A549 treated with Hydrocortisone at 1 μM for 4 hours (cell line): Measurements from ENCODE around the gene NLGN1. TPM values are rescaled to one million over a fixed set of nuclear protein-coding genes. Genes with fewer than 3 reads are reported as not detected.

Source experiments
- total RNA-seq: library from RNA; stranded (reverse); fragments of 200-300 nt; extraction: Qiagen RNA extraction; gene quantifications from 5 replicates; pipeline ENCODE4 v1.2.3, GENCODE V29; 2022

NLGN1 gene
- total RNA-seq: not detected in 5 replicates

GRCh38 chr3:173397161-173398110 is at the start of gene NLGN1:
TSS of gene NLGN1 (plus strand) at chr3:173397744.

